ENCODE results near the gene GALNT9. TPM values are rescaled to one million over a fixed set of nuclear protein-coding genes. Genes with fewer than 3 reads are reported as not detected.

Gene GALNT9
- total RNA-seq, 1 experiment from 2014 or later = 0.44 TPM

- intact Hi-C loops (cut with micrococcal nuclease) = no loop called here
- no peaks in the 10 kb centered on the region for H3K9me2 ChIP-seq (replicated peaks; ENCODE audit: low read length)
- no peak for ATAC-seq
- ChIA-PET POLR2A (ENCODE audit: unreplicated experiment) (no interaction called here), CTCF (no interaction called here)
- no peak overlapping the region for H3K9ac ChIP-seq (ENCODE audit: low read length)
- no peak for DNase-seq
- no peak overlapping the region for H3K27ac ChIP-seq (ENCODE audit: low read length)
- no TSS peak for BruUV-seq (replicated peaks)
- peaks cover 44% of the 10 kb centered on the region for H3K79me2 ChIP-seq (ENCODE audit: low read length)
- no peaks in the 10 kb centered on the region for H3F3A ChIP-seq (ENCODE audit: low read length, unreplicated experiment)
- H3K27me3 ChIP-seq (ENCODE audit: low read length) = no peaks in the 10 kb centered on the region
- no peak overlapping the region for H3K4me3 ChIP-seq (ENCODE audit: low read length)
- H3K4me1 ChIP-seq (ENCODE audit: insufficient read depth, low read length) = peaks cover 10% of the 10 kb centered on the region; the same call in 1 of the 2 replicates
- no peak overlapping the region for H2AFZ ChIP-seq (ENCODE audit: low read length)
- H4K20me1 ChIP-seq (ENCODE audit: low read length) = no peaks in the 10 kb centered on the region
- TF ChIP-seq CTCF (conservative IDR thresholded peaks at IDR 0.05; ENCODE audit: low read depth, low read length) (no peak), EZH2 (IDR thresholded peaks at IDR 0.05; ENCODE audit: low read length, unreplicated experiment) (no peak), EZH2phosphoT487 (IDR thresholded peaks at IDR 0.05; ENCODE audit: borderline replicate concordance, low read length) (no peak)
- H3K9me3 ChIP-seq (ENCODE audit: low read length) = no peaks in the 10 kb centered on the region
- H3K4me2 ChIP-seq (ENCODE audit: low read length) = no peak overlapping the region
- peaks cover 20% of the 10 kb centered on the region for H3K36me3 ChIP-seq (ENCODE audit: low read depth, low read length)
These were observed 180.9 kb downstream of the GALNT9 start for GRCh38 chr12:132148368-132149045.

GRCh38 chr12:132147423-132148367 is 181.7 kb downstream of the GALNT9 start:
- no TSS peak for BruUV-seq (replicated peaks)
- Histone ChIP-seq H3K27me3 (ENCODE audit: low read length) (no peaks in the 10 kb centered on the region), H3K79me2 (ENCODE audit: low read length) (peaks cover 52% of the 10 kb centered on the region), H3K27ac (ENCODE audit: low read length) (no peak overlapping the region), H2AFZ (ENCODE audit: low read length) (no peak overlapping the region), H4K20me1 (ENCODE audit: low read length) (0 out of 2 replicates have a peak, but pooled peaks cover under 1% of the 10 kb centered on the region), H3F3A (ENCODE audit: low read length, unreplicated experiment) (no peaks in the 10 kb centered on the region), H3K9me3 (ENCODE audit: low read length) (no peaks in the 10 kb centered on the region), H3K36me3 (ENCODE audit: low read depth, low read length) (peaks cover 20% of the 10 kb centered on the region), H3K9me2 (replicated peaks; ENCODE audit: low read length) (no peaks in the 10 kb centered on the region), H3K9ac (ENCODE audit: low read length) (no peak overlapping the region), H3K4me1 (ENCODE audit: insufficient read depth, low read length) (peaks cover 14% of the 10 kb centered on the region; the same call in 1 of the 2 replicates), H3K4me3 (ENCODE audit: low read length) (no peak overlapping the region), H3K4me2 (ENCODE audit: low read length) (no peak overlapping the region)
- POLR2A ChIA-PET (ENCODE audit: unreplicated experiment) = no interaction called here
- intact Hi-C loops (cut with micrococcal nuclease) = no loop called here
- TF ChIP-seq CTCF (conservative IDR thresholded peaks at IDR 0.05; ENCODE audit: low read depth, low read length) (no peak), EZH2phosphoT487 (IDR thresholded peaks at IDR 0.05; ENCODE audit: borderline replicate concordance, low read length) (no peak)
- ATAC-seq = no peak
- CTCF ChIA-PET = no interaction called here
- no peak for DNase-seq
